Natural killer cell (primary cell): Measurements from ENCODE around the gene TMSB10. TPM values are rescaled to one million over a fixed set of nuclear protein-coding genes. Genes with fewer than 3 reads are reported as not detected.

Experiments used
- ATAC-seq, 3 donors: fragments of 150-1000 bp in 2 of 3; fragments of 200-7000 bp in 1 of 3; cut with Tn5 transposase; 1 replicate in 1 of 3; 2 replicates in 2 of 3; pipeline ENCODE4 v1.10.0; 2021; ENCODE audit warnings: mild to moderate bottlenecking in 2 of 3, moderate library complexity in 2 of 3
- DNase-seq, 2 donors: peaks; one replicate each; pipeline versions ENCODE4 v3.0.0 to v3.0.0-alpha.2; 2013 to 2021; ENCODE audit warnings: mixed read lengths in 1 of 2
- H3K27ac ChIP-seq: one replicate; pipeline ENCODE4 v1.5.1; 2013; ENCODE audit warnings: mild to moderate bottlenecking, low read length
- H3K27me3 ChIP-seq: one replicate; pipeline ENCODE4 v1.6.1; 2013; ENCODE audit warnings: low read length; ENCODE audit not compliant: control insufficient read depth, insufficient read depth
- H3K36me3 ChIP-seq: one replicate; pipeline ENCODE4 v1.6.1; 2013; ENCODE audit warnings: low read length; ENCODE audit not compliant: control insufficient read depth, insufficient read depth
- H3K4me1 ChIP-seq: one replicate; pipeline ENCODE4 v1.6.1; 2013; ENCODE audit warnings: low read length; ENCODE audit not compliant: control insufficient read depth, insufficient read depth
- H3K4me3 ChIP-seq: one replicate; pipeline ENCODE4 v1.5.1; 2013; ENCODE audit warnings: low read length
- H3K9me3 ChIP-seq: one replicate; pipeline ENCODE4 v1.6.1; 2013; ENCODE audit warnings: low read length; ENCODE audit not compliant: control insufficient read depth, insufficient read depth
- H3K27ac Mint-ChIP-seq, 2 donors: one replicate each; pipeline ENCODE4 v1.8.0; 2022; ENCODE audit warnings: mild to moderate bottlenecking in 2 of 2, mixed read lengths in 2 of 2, moderate library complexity in 1 of 2
- H3K27me3 Mint-ChIP-seq, 2 donors: one replicate each; pipeline ENCODE4 v1.8.0; 2022; ENCODE audit warnings: low read depth in 2 of 2, mixed read lengths in 2 of 2
- H3K36me3 Mint-ChIP-seq: one replicate; pipeline ENCODE4 v1.8.0; 2022; ENCODE audit warnings: mixed read lengths
- H3K4me1 Mint-ChIP-seq, 2 donors: one replicate each; pipeline ENCODE4 v1.8.0; 2022; ENCODE audit warnings: mixed read lengths in 2 of 2
- H3K4me3 Mint-ChIP-seq: one replicate; pipeline ENCODE4 v1.8.0; 2022; ENCODE audit warnings: mild to moderate bottlenecking, moderate library complexity, mixed read lengths
- H3K9me3 Mint-ChIP-seq, 2 donors: one replicate each; pipeline ENCODE4 v1.8.0; 2022; ENCODE audit warnings: mixed read lengths in 2 of 2
- WGBS: methylation state at CpG from one replicate; pipeline ENCODE4 v1.1.7; 2013; ENCODE audit warnings: missing lambda C conversion rate; ENCODE audit not compliant: insufficient coverage; 5-methylcytosine and 5-hydroxymethylcytosine counted together
- intact Hi-C: fragments of 100-400 bp; cut with micrococcal nuclease; formaldehyde crosslinking; loops from one replicate; pipeline ENCODE4 v1.14.2; 2022
- total RNA-seq, 4 donors: library from RNA; stranded (reverse); fragments of 120-200 nt in 1 of 4; gene quantifications; one replicate each; pipeline versions ENCODE4 v1.2.3 to v1.2.4, GENCODE V29; 2013 to 2022
- TF ChIP-seq, protein P1 (sequence below): fragments of 200-600 bp; IDR thresholded peaks from one replicate; pipeline ENCODE4 v1.8.0; 2022; ENCODE audit warnings: antibody characterized with exemption

Gene TMSB10
- total RNA-seq, 3 donors from 2014 or later (not counting 1 experiment from before 2014, with no cell fraction given) = 1,247 to 1,683 (median 1,557) TPM

DNA sequence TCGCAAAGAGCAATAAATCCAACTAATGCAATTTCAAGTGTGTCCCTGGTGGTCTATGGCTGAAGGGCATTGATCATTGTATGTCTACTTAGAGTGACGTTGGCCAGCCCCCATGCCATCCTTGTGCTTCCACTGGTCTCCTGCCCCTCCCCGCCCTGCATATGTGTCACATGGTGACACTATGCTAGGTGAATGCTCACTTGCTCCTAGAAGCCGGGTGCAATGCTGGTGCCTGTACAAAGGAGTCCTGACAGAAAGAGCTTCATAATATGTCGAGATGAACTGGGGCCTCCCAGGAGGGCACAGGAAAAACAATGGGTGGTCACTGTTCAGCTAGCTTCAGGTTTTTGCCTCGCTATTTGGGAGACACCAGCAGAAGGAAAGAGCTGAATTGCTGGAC lies 18.7 kb upstream of the TMSB10 start:
- no peaks in the 10 kb centered on the region for H3K36me3 ChIP-seq
- H3K4me1 Mint-ChIP-seq = peaks cover 38 to 39% of the 10 kb centered on the region in 2 donors
- intact Hi-C loops = loop anchor here (10.0 kb wide), 1 partner anchor 102 kb away; no protein-coding TSS in a partner anchor
- peak overlapping the region; percentile 77 to 82 for H3K27ac Mint-ChIP-seq
- H3K27me3 ChIP-seq = no peaks in the 10 kb centered on the region
- H3K9me3 Mint-ChIP-seq = no peaks in the 10 kb centered on the region
- no peak overlapping the region for H3K27ac ChIP-seq
- H3K9me3 ChIP-seq = no peaks in the 10 kb centered on the region
- DNase-seq = no peak
- no peaks in the 10 kb centered on the region for H3K27me3 Mint-ChIP-seq
- ATAC-seq = no peak
- H3K4me3 ChIP-seq = no peak overlapping the region
- peaks cover 23% of the 10 kb centered on the region for H3K4me1 ChIP-seq
- peak overlapping the region; percentile 55 for H3K4me3 Mint-ChIP-seq
- no peaks in the 10 kb centered on the region for H3K36me3 Mint-ChIP-seq
- WGBS = 98% methylated on average over 6 of the region's 6 CpGs
- TF ChIP-seq, protein P1, sequence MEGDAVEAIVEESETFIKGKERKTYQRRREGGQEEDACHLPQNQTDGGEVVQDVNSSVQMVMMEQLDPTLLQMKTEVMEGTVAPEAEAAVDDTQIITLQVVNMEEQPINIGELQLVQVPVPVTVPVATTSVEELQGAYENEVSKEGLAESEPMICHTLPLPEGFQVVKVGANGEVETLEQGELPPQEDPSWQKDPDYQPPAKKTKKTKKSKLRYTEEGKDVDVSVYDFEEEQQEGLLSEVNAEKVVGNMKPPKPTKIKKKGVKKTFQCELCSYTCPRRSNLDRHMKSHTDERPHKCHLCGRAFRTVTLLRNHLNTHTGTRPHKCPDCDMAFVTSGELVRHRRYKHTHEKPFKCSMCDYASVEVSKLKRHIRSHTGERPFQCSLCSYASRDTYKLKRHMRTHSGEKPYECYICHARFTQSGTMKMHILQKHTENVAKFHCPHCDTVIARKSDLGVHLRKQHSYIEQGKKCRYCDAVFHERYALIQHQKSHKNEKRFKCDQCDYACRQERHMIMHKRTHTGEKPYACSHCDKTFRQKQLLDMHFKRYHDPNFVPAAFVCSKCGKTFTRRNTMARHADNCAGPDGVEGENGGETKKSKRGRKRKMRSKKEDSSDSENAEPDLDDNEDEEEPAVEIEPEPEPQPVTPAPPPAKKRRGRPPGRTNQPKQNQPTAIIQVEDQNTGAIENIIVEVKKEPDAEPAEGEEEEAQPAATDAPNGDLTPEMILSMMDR = no peak

DNA sequence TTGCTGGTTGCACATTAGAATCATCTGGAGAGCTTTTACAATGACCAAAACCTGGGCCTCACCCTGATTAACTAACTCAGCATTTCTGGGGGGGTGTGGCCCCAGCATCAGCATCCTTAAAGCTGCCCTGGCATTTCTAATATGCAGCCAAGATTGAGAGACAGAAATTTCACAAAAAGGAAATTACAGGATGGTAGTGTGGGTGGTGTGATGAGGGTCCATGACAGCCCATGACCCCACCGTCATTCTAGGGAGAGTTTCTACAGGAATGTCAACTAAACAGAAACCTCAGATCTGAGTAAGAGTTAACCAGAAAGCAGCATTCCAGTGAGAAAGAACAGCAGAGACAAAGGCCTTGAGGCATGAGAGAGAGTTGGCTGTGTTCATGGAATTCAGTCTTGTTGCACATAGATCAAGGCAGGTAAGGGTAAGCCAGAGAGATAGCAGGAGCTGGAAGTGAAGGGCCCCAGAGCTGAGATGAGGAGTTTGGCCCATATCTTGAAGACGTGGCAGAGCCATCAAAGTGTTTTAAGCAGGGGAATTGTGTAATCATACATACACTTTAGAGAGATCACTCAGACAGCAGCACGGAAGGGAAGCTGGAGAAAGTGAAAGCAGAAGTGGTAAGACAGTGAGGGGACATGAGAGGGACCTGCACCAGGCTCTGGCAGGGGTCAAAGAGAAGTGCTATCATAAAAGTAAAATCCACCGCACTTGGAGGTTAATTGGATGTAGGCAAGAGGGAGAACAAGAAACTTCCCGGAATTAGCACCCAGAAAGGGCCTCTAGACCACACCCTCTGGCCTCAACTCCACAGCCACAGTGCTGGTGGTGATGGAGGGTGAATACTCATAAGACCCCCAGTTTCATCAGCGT lies 16.8 kb upstream of the TMSB10 start:
- WGBS = 18% methylated on average over 5 of the region's 6 CpGs
- DNase-seq = peak; percentile 43 to 82
- Histone ChIP-seq H3K4me1 (peaks cover 19% of the 10 kb centered on the region), H3K27ac (peak overlapping the region; percentile 90), H3K9me3 (no peaks in the 10 kb centered on the region), H3K27me3 (no peaks in the 10 kb centered on the region), H3K4me3 (peak overlapping the region; percentile 22), H3K36me3 (no peaks in the 10 kb centered on the region)
- no peaks in the 10 kb centered on the region for H3K9me3 Mint-ChIP-seq
- H3K4me3 Mint-ChIP-seq = peak overlapping the region; percentile 76
- intact Hi-C loops = loop anchor here (10.0 kb wide), 1 partner anchor 104 kb away; no protein-coding TSS in a partner anchor
- H3K27ac Mint-ChIP-seq = peak overlapping the region; percentile 89 to 91
- ATAC-seq = peak; percentile 93 to 98 (median 96)
- H3K36me3 Mint-ChIP-seq = no peaks in the 10 kb centered on the region
- no peaks in the 10 kb centered on the region for H3K27me3 Mint-ChIP-seq
- TF ChIP-seq, protein P1 = no peak
- H3K4me1 Mint-ChIP-seq = peaks cover 28 to 29% of the 10 kb centered on the region in 2 donors

DNA sequence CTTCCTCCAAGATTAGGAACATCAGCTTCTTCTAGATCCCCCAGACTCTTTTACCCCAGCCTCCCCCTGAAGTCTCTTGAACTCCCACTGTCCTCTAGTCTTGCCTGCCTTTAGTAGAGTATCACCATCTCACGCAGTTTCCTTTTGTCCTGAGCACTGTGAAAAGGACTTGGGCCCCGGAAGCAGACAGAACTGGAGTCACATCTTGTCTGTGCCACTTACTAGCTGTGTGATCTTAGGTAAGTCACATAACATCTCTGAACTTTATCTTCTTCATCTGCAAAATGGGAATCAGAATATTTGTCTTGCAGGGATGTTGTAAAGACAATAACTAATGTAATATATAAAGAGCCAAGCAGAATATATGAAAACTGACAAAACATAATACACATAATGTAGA lies 16.1 kb upstream of the TMSB10 start:
- Mint-ChIP-seq H3K27me3 (no peaks in the 10 kb centered on the region), H3K27ac (peak overlapping the region; percentile 89 to 91), H3K4me3 (peak overlapping the region; percentile 76), H3K9me3 (no peaks in the 10 kb centered on the region), H3K36me3 (no peaks in the 10 kb centered on the region), H3K4me1 (peaks cover 30 to 34% of the 10 kb centered on the region in 2 donors)
- H3K27me3 ChIP-seq = no peaks in the 10 kb centered on the region
- TF ChIP-seq, protein P1 = no peak
- intact Hi-C loops = loop anchor here (10.0 kb wide), 1 partner anchor 105 kb away; no protein-coding TSS in a partner anchor
- peak overlapping the region; percentile 22 for H3K4me3 ChIP-seq
- no peaks in the 10 kb centered on the region for H3K9me3 ChIP-seq
- 48% methylated on average over 2 of the region's 2 CpGs for WGBS
- DNase-seq = peak in 1 of 2 donors; percentile 52
- H3K4me1 ChIP-seq = peaks cover 24% of the 10 kb centered on the region
- H3K27ac ChIP-seq = peak overlapping the region; percentile 90
- ATAC-seq = peak; percentile 13 to 33 (median 16)
- no peaks in the 10 kb centered on the region for H3K36me3 ChIP-seq
